HepG2 (cell line): ENCODE measurements around the gene FAM118A. TPM values are rescaled to one million over a fixed set of nuclear protein-coding genes. Genes with fewer than 3 reads are reported as not detected.

ENCODE experiments used
- ATAC-seq: fragments of 200-7000 bp; cut with Tn5 transposase; 3 replicates; pipeline ENCODE4 v1.9.1; 2020; ENCODE audit warnings: mild to moderate bottlenecking, moderate library complexity
- BruUV-seq: library from RNA; stranded (reverse); fragments of 400-500 nt; replicated peaks from 2 replicates; lab custom pipeline; 2021; lab: Mats Ljungman, UMichigan
- CTCF ChIA-PET: fragments of 300-600 bp; formaldehyde crosslinking; extraction: SDS; loops from one replicate; lab custom pipeline; 2021; ENCODE audit warnings: low total read pairs, inconsistent platforms, low intra/inter-chr PET ratio; lab: Yijun Ruan, JAX
- POLR2A ChIA-PET: fragments of 350-600 bp; sonication (Branson Sonifier 250); formaldehyde crosslinking; loops from one replicate; lab custom pipeline; 2020; ENCODE audit warnings: antibody characterized with exemption, inconsistent platforms; lab: Yijun Ruan, JAX
- DNase-seq: peaks from one replicate; pipeline ENCODE4 v3.0.0-alpha.2; 2015; ENCODE audit warnings: low spot score
- FAIRE-seq: peaks from 3 replicates; lab custom pipeline; 2011; peaks lifted over from hg19 to GRCh38; lab: Jason Lieb, UNC
- H2AFZ ChIP-seq: one replicate; pipeline ENCODE4 v1.6.1; 2011; ENCODE audit warnings: low read length, inconsistent platforms
- H3K27ac ChIP-seq: fragments of 300-600 bp; 3 replicates; pipeline ENCODE4 v1.8.0; 2011; ENCODE audit warnings: mixed run types, mild to moderate bottlenecking, mixed read lengths, low read length, inconsistent platforms; ENCODE audit not compliant: insufficient read depth; ENCODE audit errors: extremely low read length
- H3K27me3 ChIP-seq, 2 experiments: fragments of 200-600 bp in 1 of 2; 2 replicates in 1 of 2; 3 replicates in 1 of 2; pipeline versions ENCODE4 v1.6.0 to v1.8.0; 2011; ENCODE audit warnings: low read length in 2 of 2, mild to moderate bottlenecking in 2 of 2, moderate library complexity in 2 of 2, inconsistent platforms in 1 of 2; ENCODE audit not compliant: insufficient read depth in 2 of 2, control insufficient read depth in 1 of 2
- H3K36me3 ChIP-seq, 2 experiments: fragments of 200-600 bp in 1 of 2; replicated peaks in 1 of 2; 2 replicates in 1 of 2; 3 replicates in 1 of 2; pipeline versions ENCODE4 v1.5.1 to v1.8.0; 2011; ENCODE audit warnings: low read length in 2 of 2, inconsistent platforms in 1 of 2; ENCODE audit not compliant: insufficient read depth in 2 of 2, control insufficient read depth in 1 of 2
- H3K4me1 ChIP-seq: 2 replicates; pipeline ENCODE4 v1.5.1; 2012; ENCODE audit warnings: low read length, inconsistent platforms; ENCODE audit not compliant: insufficient read depth
- H3K4me2 ChIP-seq: 2 replicates; pipeline ENCODE4 v1.6.0; 2011; ENCODE audit warnings: low read depth, low read length, inconsistent platforms
- H3K4me3 ChIP-seq, 3 experiments: fragments of 200-600 bp in 1 of 3; sonication (generic), shearing (Covaris generic) in 1 of 3; replicated peaks in 1 of 3; 2 replicates each; pipeline ENCODE4 v1.5.1; 2011 to 2016; ENCODE audit warnings: low read length in 3 of 3, inconsistent platforms in 2 of 3, low read depth in 2 of 3, mild to moderate bottlenecking in 2 of 3, control low read depth in 1 of 3, mixed read lengths in 1 of 3; ENCODE audit not compliant: insufficient read depth in 1 of 3
- H3K79me2 ChIP-seq: one replicate; pipeline ENCODE4 v1.6.1; 2011; ENCODE audit warnings: low read length, inconsistent platforms; ENCODE audit not compliant: insufficient read depth
- H3K9ac ChIP-seq: 2 replicates; pipeline ENCODE4 v1.6.0; 2011; ENCODE audit warnings: mild to moderate bottlenecking, low read depth, low read length, inconsistent platforms; ENCODE audit not compliant: insufficient read depth
- H3K9me3 ChIP-seq: 2 replicates; pipeline ENCODE4 v1.5.1; 2012; ENCODE audit warnings: mild to moderate bottlenecking, low read length
- H4K20me1 ChIP-seq: 2 replicates; pipeline ENCODE4 v1.6.0; 2011; ENCODE audit warnings: inconsistent platforms, mild to moderate bottlenecking, low read length, moderate library complexity; ENCODE audit not compliant: insufficient read depth
- ARHGAP35 ChIP-seq: sonication (generic); formaldehyde crosslinking; IDR thresholded peaks from 2 replicates; pipeline ENCODE4 v1.9.0; 2022; ENCODE audit warnings: mild to moderate bottlenecking, inconsistent platforms, moderate library complexity, missing genetic modification reagents, borderline replicate concordance
- CEBPG ChIP-seq: IDR thresholded peaks from 2 replicates; pipeline ENCODE4 v1.6.1; 2016
- CREB1 ChIP-seq, 2 experiments: fragments of 450-650 bp in 1 of 2; IDR thresholded peaks; 2 replicates each; pipeline ENCODE4 v1.6.1; 2016 to 2017; ENCODE audit warnings: control low read depth in 1 of 2, mild to moderate bottlenecking in 1 of 2, missing compliant biosample characterization in 1 of 2, missing genetic modification characterization in 1 of 2
- DMAP1 ChIP-seq: IDR thresholded peaks from 2 replicates; pipeline ENCODE4 v1.6.1; 2016
- MLLT10 ChIP-seq: sonication (generic); formaldehyde crosslinking; IDR thresholded peaks from 2 replicates; pipeline ENCODE4 v1.4.0; 2020; ENCODE audit warnings: missing genetic modification reagents
- RCOR2 ChIP-seq: IDR thresholded peaks from 2 replicates; pipeline ENCODE4 v1.6.1; 2016; ENCODE audit warnings: missing biosample characterization, missing genetic modification reagents
- RFX3 ChIP-seq: IDR thresholded peaks from 2 replicates; pipeline ENCODE4 v1.6.1; 2016; ENCODE audit warnings: missing biosample characterization, missing genetic modification reagents
- SMARCE1 ChIP-seq: fragments of 450-650 bp; IDR thresholded peaks from 2 replicates; pipeline ENCODE4 v1.6.1; 2017; ENCODE audit warnings: borderline replicate concordance
- ZBTB4 ChIP-seq: sonication (generic); formaldehyde crosslinking; IDR thresholded peaks from 2 replicates; pipeline ENCODE4 v1.4.0; 2020; ENCODE audit warnings: missing genetic modification reagents, mild to moderate bottlenecking, borderline replicate concordance
- ZNF331 ChIP-seq: sonication (generic); formaldehyde crosslinking; IDR thresholded peaks from 2 replicates; pipeline ENCODE4 v1.4.0; 2020; ENCODE audit warnings: missing genetic modification reagents
- ZNF550 ChIP-seq: sonication (generic); formaldehyde crosslinking; IDR thresholded peaks from 2 replicates; pipeline ENCODE4 v1.4.0; 2020; ENCODE audit warnings: mild to moderate bottlenecking, missing genetic modification reagents, borderline replicate concordance
- ZNF607 ChIP-seq: sonication (generic); formaldehyde crosslinking; IDR thresholded peaks from 2 replicates; pipeline ENCODE4 v1.5.1; 2020; ENCODE audit warnings: missing genetic modification reagents, mild to moderate bottlenecking, borderline replicate concordance
- ZNF672 ChIP-seq: sonication (generic); formaldehyde crosslinking; IDR thresholded peaks from 2 replicates; pipeline ENCODE4 v1.8.1; 2022; ENCODE audit warnings: missing genetic modification reagents
- ZNF772 ChIP-seq: sonication (generic); formaldehyde crosslinking; IDR thresholded peaks from 2 replicates; pipeline ENCODE4 v1.5.0; 2020; ENCODE audit warnings: mild to moderate bottlenecking, missing genetic modification reagents
- WGBS: methylation state at CpG from one replicate; pipeline ENCODE4 v1.1.6; 2017; ENCODE audit warnings: low lambda C conversion rate; 5-methylcytosine and 5-hydroxymethylcytosine counted together
- in situ Hi-C: cut with HindIII; loops from 2 replicates; pipeline ENCODE4 v1.10.0; 2017; ENCODE audit warnings: low pct_unique_long_range_greater_than_20kb; ENCODE audit not compliant: extremely low pct_ligation_motif_present
- intact Hi-C: fragments of 100-400 bp; cut with micrococcal nuclease; formaldehyde crosslinking; loops from one replicate; pipeline ENCODE4 v1.10.0; 2022; ENCODE audit not compliant: unreplicated experiment
- polyA plus RNA-seq, 8 experiments: library from polyadenylated mRNA; depleted of rRNA in 3 of 8; stranded (reverse) in 7 of 8; unstranded in 1 of 8; fragments of >200 nt; fragmentation: Illumina TruSeq in 4 of 8; extraction: Trizol in 4 of 8; gene quantifications; 2 replicates each; pipeline versions ENCODE4 v1.2.1 to v1.2.3, GENCODE V29; 2011 to 2016; ENCODE audit warnings: low read depth in 4 of 8, missing spikeins in 1 of 8, mixed read lengths in 1 of 8; ENCODE audit not compliant: insufficient read depth in 1 of 8
- total RNA-seq, 5 experiments: library from RNA; depleted of rRNA; stranded (reverse); fragments of >200 nt; fragmentation: Illumina TruSeq; extraction: Trizol; gene quantifications; 2 replicates each; pipeline ENCODE4 v1.2.3, GENCODE V29; 2016; ENCODE audit warnings: low read depth in 1 of 5

Gene FAM118A
- total and polyA plus RNA-seq, 2 of the 13 experiments (the other 11 are each of a cell fraction or from before 2014, with no cell fraction given): 36.7 to 48.2 TPM

GRCh38 chr22:45341498-45341897, 31.8 kb downstream of the FAM118A start:
- intact Hi-C loops: no loop called here
- Histone ChIP-seq H3K4me1 (0 out of 2 replicates have a peak, but pooled peaks cover 6% of the 10 kb centered on the region), H3K27me3 (no peaks in the 10 kb centered on the region), H3K36me3 (peaks cover 7 to 44% of the 10 kb centered on the region in 2 experiments), H2AFZ (no peak overlapping the region), H3K4me3 (no peak overlapping the region), H3K79me2 (no peaks in the 10 kb centered on the region), H4K20me1 (no peaks in the 10 kb centered on the region), H3K4me2 (no peak overlapping the region), H3K9ac (no peak overlapping the region), H3K27ac (no peak overlapping the region), H3K9me3 (no peaks in the 10 kb centered on the region)
- WGBS: 81% methylated on average over 6 of the region's 6 CpGs
- POLR2A ChIA-PET: no interaction called here
- in situ Hi-C loops: no loop called here
- no peak for DNase-seq
- ATAC-seq: no peak
- TSS peak; percentile 28 for BruUV-seq
- FAIRE-seq: no peak
- TF ChIP-seq ZBTB4 (no peak), CEBPG (CRISPR knock-in tag) (no peak)
- CTCF ChIA-PET: no interaction called here

GRCh38 chr22:45343143-45343542, 33.4 kb downstream of the FAM118A start:
- Histone ChIP-seq H4K20me1 (no peaks in the 10 kb centered on the region), H3K27me3 (no peaks in the 10 kb centered on the region), H2AFZ (no peak overlapping the region), H3K9me3 (no peaks in the 10 kb centered on the region), H3K4me2 (no peak overlapping the region), H3K27ac (no peak overlapping the region), H3K4me1 (0 out of 2 replicates have a peak, but pooled peaks cover 6% of the 10 kb centered on the region), H3K36me3 (peaks cover 7 to 29% of the 10 kb centered on the region in 2 experiments), H3K4me3 (no peak overlapping the region), H3K79me2 (no peaks in the 10 kb centered on the region), H3K9ac (no peak overlapping the region)
- FAIRE-seq (no peak), ATAC-seq (no peak), DNase-seq (no peak)
- WGBS: 99% methylated on average over 8 of the region's 8 CpGs
- in situ Hi-C loops (no loop called here), intact Hi-C loops (no loop called here)
- ChIA-PET CTCF (no interaction called here), POLR2A (no interaction called here)
- TF ChIP-seq ZNF607 (CRISPR knock-in tag) (no peak), ARHGAP35 (CRISPR knock-in tag) (no peak), ZNF550 (CRISPR knock-in tag) (no peak), RCOR2 (no peak), SMARCE1 (no peak), MLLT10 (CRISPR knock-in tag) (no peak), CREB1 (IDR thresholded peaks at IDR 0.05) (no peak), CREB1 (CRISPR knock-in tag; IDR thresholded peaks at IDR 0.05) (no peak), RFX3 (CRISPR knock-in tag) (no peak), ZNF331 (no peak), ZNF672 (CRISPR knock-in tag) (no peak), DMAP1 (no peak), ZNF772 (no peak)
- no TSS peak for BruUV-seq
